GM23338 (cell line): ENCODE data around the gene FRS2. TPM values are rescaled to one million over a fixed set of nuclear protein-coding genes. Genes with fewer than 3 reads are reported as not detected.

Experiments
- ATAC-seq: fragments of 200-7000 bp; cut with Tn5 transposase; 3 replicates; pipeline ENCODE4 v1.9.1; 2020
- DNase-seq: peaks from one replicate; pipeline ENCODE4 v3.0.0-alpha.2; 2015; ENCODE audit warnings: low spot score
- H2AFZ ChIP-seq: fragments of 200-600 bp; sonication (generic); 2 replicates; pipeline ENCODE4 v1.8.0; 2016; ENCODE audit warnings: antibody characterized with exemption, mild to moderate bottlenecking, moderate library complexity
- H3F3A ChIP-seq: fragments of 200-600 bp; sonication (generic); replicated peaks from 2 replicates; pipeline ENCODE4 v1.8.0; 2017; ENCODE audit warnings: antibody characterized with exemption, mixed run types, low read depth
- H3K27ac ChIP-seq: fragments of 200-600 bp; sonication (generic); 2 replicates; pipeline ENCODE4 v1.6.1; 2016; ENCODE audit warnings: low read depth
- H3K27me3 ChIP-seq: fragments of 200-600 bp; sonication (generic); 2 replicates; pipeline ENCODE4 v1.8.0; 2016; ENCODE audit warnings: mild to moderate bottlenecking, mixed run types, moderate library complexity; ENCODE audit not compliant: insufficient read depth
- H3K36me3 ChIP-seq: fragments of 200-600 bp; sonication (generic); 2 replicates; pipeline ENCODE4 v1.8.0; 2016; ENCODE audit warnings: mild to moderate bottlenecking; ENCODE audit not compliant: insufficient read depth
- H3K4me1 ChIP-seq: fragments of 200-600 bp; sonication (generic); 2 replicates; pipeline ENCODE4 v1.8.0; 2016; ENCODE audit warnings: mild to moderate bottlenecking, moderate library complexity; ENCODE audit not compliant: insufficient read depth
- H3K4me2 ChIP-seq: fragments of 200-600 bp; sonication (generic); 2 replicates; pipeline ENCODE4 v1.7.1; 2017; ENCODE audit warnings: mixed run types
- H3K4me3 ChIP-seq: fragments of 200-600 bp; sonication (generic); 2 replicates; pipeline ENCODE4 v1.6.1; 2016; ENCODE audit warnings: mixed run types
- H3K79me2 ChIP-seq: fragments of 200-600 bp; sonication (generic); replicated peaks from 2 replicates; pipeline ENCODE4 v1.8.0; 2017; ENCODE audit warnings: mild to moderate bottlenecking; ENCODE audit not compliant: insufficient read depth
- H3K9me2 ChIP-seq: fragments of 200-600 bp; sonication (generic); 2 replicates; pipeline ENCODE4 v1.8.0; 2017; ENCODE audit not compliant: insufficient read depth
- H4K20me1 ChIP-seq: fragments of 200-600 bp; sonication (generic); replicated peaks from 2 replicates; pipeline ENCODE4 v1.8.0; 2017; ENCODE audit warnings: mild to moderate bottlenecking; ENCODE audit not compliant: insufficient read depth
- H3K27ac Mint-ChIP-seq: 2 replicates; pipeline ENCODE4 v1.8.0; 2020; ENCODE audit warnings: inconsistent platforms, mild to moderate bottlenecking, moderate library complexity, mixed read lengths
- H3K27me3 Mint-ChIP-seq: 3 replicates; pipeline ENCODE4 v1.8.0; 2022; ENCODE audit warnings: low read depth, mild to moderate bottlenecking, moderate library complexity, mixed read lengths, inconsistent platforms; ENCODE audit not compliant: insufficient read depth, poor library complexity
- H3K36me3 Mint-ChIP-seq: 3 replicates; pipeline ENCODE4 v1.8.0; 2021; ENCODE audit warnings: low read depth, mild to moderate bottlenecking, inconsistent platforms, moderate library complexity, mixed read lengths
- H3K4me1 Mint-ChIP-seq: 3 replicates; pipeline ENCODE4 v1.8.0; 2020; ENCODE audit warnings: mild to moderate bottlenecking, inconsistent platforms, mixed read lengths
- H3K4me3 Mint-ChIP-seq: 3 replicates; pipeline ENCODE4 v1.8.0; 2021; ENCODE audit warnings: moderate library complexity, mild to moderate bottlenecking, inconsistent platforms, mixed read lengths
- H3K9me3 Mint-ChIP-seq: 3 replicates; pipeline ENCODE4 v1.8.0; 2020; ENCODE audit warnings: moderate library complexity, mild to moderate bottlenecking, inconsistent platforms, mixed read lengths
- CREB1 ChIP-seq: fragments of 250-450 bp; sonication (Bioruptor Pico); IDR thresholded peaks from 2 replicates; pipeline ENCODE4 v1.5.0; 2020; ENCODE audit warnings: low read depth, mild to moderate bottlenecking, moderate library complexity
- EZH2 ChIP-seq: fragments of 200-600 bp; sonication (generic); IDR thresholded peaks from one replicate; pipeline ENCODE4 v1.8.0; 2017; ENCODE audit warnings: antibody characterized with exemption, mild to moderate bottlenecking, low read depth; ENCODE audit not compliant: unreplicated experiment
- EZH2phosphoT487 ChIP-seq: fragments of 200-600 bp; sonication (generic); IDR thresholded peaks from one replicate; pipeline ENCODE4 v1.8.1; 2018; ENCODE audit warnings: antibody characterized with exemption; ENCODE audit not compliant: unreplicated experiment
- JUNB ChIP-seq: IDR thresholded peaks from one replicate; pipeline ENCODE4 v1.6.1; 2016; ENCODE audit warnings: antibody characterized with exemption; ENCODE audit not compliant: unreplicated experiment
- NANOG ChIP-seq: IDR thresholded peaks from 2 replicates; pipeline ENCODE4 v1.6.1; 2016; ENCODE audit warnings: antibody characterized with exemption, borderline replicate concordance
- POLR2AphosphoS5 ChIP-seq: IDR thresholded peaks from 2 replicates; pipeline ENCODE4 v1.6.1; 2016; ENCODE audit warnings: antibody characterized with exemption, low read depth
- ZNF114 ChIP-seq: fragments of 250-450 bp; sonication (Bioruptor Pico); IDR thresholded peaks from 2 replicates; pipeline ENCODE4 v1.5.0; 2020; ENCODE audit warnings: mild to moderate bottlenecking, moderate library complexity
- ZNF331 ChIP-seq: fragments of 250-450 bp; sonication (Bioruptor Pico); IDR thresholded peaks from 2 replicates; pipeline ENCODE4 v1.5.0; 2020; ENCODE audit warnings: low read depth, mild to moderate bottlenecking, moderate library complexity
- polyA plus RNA-seq: library from polyadenylated mRNA; unstranded; fragments of >200 nt; fragmentation: Nextera tagmentation; extraction: Ambion mirVana; gene quantifications from 2 replicates; pipeline ENCODE4 v1.2.1, GENCODE V29; 2016
- total RNA-seq: library from RNA; depleted of rRNA; stranded (reverse); fragments of >200 nt; shearing (Covaris generic); gene quantifications from 2 replicates; pipeline ENCODE4 v1.2.3, GENCODE V29; 2014
- TF ChIP-seq, protein P1 (sequence below): IDR thresholded peaks from one replicate; pipeline ENCODE4 v1.6.1; 2018; ENCODE audit warnings: antibody characterized with exemption; ENCODE audit not compliant: unreplicated experiment
- TF ChIP-seq, protein P2 (sequence below): fragments of 250-450 bp; sonication (Bioruptor Pico); IDR thresholded peaks from 2 replicates; pipeline ENCODE4 v1.5.0; 2020; ENCODE audit warnings: mild to moderate bottlenecking, moderate library complexity
- TF ChIP-seq, protein P3 (sequence below): IDR thresholded peaks from 2 replicates; pipeline ENCODE4 v1.6.1; 2016; ENCODE audit warnings: antibody characterized with exemption

Gene FRS2
- total and polyA plus RNA-seq, 2 experiments from 2014 or later = 34.3 to 45.0 TPM

DNA sequence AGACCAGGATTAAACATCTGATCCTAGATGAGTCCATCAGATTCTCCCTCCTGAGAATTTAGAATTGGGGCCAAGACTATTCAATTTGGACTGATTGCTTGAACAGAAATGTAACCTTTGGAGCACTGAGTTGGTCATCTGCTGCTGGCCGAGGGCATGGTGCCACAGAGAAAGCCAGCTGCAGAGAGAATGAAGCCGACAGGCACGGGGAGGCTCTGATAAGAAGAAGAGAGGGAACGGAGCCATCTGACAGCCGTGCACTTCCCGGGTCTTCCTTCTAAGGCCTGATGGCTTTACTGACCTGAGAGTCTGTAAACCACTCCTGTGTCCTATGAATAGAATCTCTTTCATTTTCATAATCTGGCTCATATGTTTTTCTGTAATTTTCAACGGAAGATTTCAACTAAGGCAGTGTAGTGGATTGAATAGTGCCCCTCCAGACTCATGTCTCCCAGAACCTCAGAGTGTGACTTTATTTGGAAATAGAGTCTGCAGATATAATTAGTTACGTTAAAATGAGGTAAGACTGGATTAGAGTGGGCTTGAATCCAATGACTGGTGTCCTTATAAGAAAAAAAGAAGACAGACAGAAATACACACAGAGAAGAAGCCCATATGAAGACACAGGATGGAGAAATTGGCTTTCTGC is 39.1 kb upstream of the FRS2 start:
- Mint-ChIP-seq H3K27ac (no peak overlapping the region), H3K4me3 (no peak overlapping the region), H3K36me3 (no peaks in the 10 kb centered on the region), H3K4me1 (peaks cover 3% of the 10 kb centered on the region; the same call in 1 of the 3 replicates), H3K9me3 (no peaks in the 10 kb centered on the region), H3K27me3 (peaks cover 5% of the 10 kb centered on the region)
- Histone ChIP-seq H3K27me3 (no peaks in the 10 kb centered on the region), H2AFZ (no peak overlapping the region), H4K20me1 (no peaks in the 10 kb centered on the region), H3K4me2 (no peak overlapping the region), H3K9me2 (no peaks in the 10 kb centered on the region), H3K79me2 (no peaks in the 10 kb centered on the region), H3F3A (no peaks in the 10 kb centered on the region), H3K27ac (no peak overlapping the region), H3K4me1 (no peaks in the 10 kb centered on the region), H3K4me3 (no peak overlapping the region), H3K36me3 (no peaks in the 10 kb centered on the region)
- DNase-seq (no peak), ATAC-seq (no peak)
- TF ChIP-seq POLR2AphosphoS5 = no peak
- TF ChIP-seq, protein P1, sequence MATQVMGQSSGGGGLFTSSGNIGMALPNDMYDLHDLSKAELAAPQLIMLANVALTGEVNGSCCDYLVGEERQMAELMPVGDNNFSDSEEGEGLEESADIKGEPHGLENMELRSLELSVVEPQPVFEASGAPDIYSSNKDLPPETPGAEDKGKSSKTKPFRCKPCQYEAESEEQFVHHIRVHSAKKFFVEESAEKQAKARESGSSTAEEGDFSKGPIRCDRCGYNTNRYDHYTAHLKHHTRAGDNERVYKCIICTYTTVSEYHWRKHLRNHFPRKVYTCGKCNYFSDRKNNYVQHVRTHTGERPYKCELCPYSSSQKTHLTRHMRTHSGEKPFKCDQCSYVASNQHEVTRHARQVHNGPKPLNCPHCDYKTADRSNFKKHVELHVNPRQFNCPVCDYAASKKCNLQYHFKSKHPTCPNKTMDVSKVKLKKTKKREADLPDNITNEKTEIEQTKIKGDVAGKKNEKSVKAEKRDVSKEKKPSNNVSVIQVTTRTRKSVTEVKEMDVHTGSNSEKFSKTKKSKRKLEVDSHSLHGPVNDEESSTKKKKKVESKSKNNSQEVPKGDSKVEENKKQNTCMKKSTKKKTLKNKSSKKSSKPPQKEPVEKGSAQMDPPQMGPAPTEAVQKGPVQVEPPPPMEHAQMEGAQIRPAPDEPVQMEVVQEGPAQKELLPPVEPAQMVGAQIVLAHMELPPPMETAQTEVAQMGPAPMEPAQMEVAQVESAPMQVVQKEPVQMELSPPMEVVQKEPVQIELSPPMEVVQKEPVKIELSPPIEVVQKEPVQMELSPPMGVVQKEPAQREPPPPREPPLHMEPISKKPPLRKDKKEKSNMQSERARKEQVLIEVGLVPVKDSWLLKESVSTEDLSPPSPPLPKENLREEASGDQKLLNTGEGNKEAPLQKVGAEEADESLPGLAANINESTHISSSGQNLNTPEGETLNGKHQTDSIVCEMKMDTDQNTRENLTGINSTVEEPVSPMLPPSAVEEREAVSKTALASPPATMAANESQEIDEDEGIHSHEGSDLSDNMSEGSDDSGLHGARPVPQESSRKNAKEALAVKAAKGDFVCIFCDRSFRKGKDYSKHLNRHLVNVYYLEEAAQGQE = no peak
- TF ChIP-seq JUNB = no peak
- TF ChIP-seq CREB1 = no peak
- TF ChIP-seq, protein P2, sequence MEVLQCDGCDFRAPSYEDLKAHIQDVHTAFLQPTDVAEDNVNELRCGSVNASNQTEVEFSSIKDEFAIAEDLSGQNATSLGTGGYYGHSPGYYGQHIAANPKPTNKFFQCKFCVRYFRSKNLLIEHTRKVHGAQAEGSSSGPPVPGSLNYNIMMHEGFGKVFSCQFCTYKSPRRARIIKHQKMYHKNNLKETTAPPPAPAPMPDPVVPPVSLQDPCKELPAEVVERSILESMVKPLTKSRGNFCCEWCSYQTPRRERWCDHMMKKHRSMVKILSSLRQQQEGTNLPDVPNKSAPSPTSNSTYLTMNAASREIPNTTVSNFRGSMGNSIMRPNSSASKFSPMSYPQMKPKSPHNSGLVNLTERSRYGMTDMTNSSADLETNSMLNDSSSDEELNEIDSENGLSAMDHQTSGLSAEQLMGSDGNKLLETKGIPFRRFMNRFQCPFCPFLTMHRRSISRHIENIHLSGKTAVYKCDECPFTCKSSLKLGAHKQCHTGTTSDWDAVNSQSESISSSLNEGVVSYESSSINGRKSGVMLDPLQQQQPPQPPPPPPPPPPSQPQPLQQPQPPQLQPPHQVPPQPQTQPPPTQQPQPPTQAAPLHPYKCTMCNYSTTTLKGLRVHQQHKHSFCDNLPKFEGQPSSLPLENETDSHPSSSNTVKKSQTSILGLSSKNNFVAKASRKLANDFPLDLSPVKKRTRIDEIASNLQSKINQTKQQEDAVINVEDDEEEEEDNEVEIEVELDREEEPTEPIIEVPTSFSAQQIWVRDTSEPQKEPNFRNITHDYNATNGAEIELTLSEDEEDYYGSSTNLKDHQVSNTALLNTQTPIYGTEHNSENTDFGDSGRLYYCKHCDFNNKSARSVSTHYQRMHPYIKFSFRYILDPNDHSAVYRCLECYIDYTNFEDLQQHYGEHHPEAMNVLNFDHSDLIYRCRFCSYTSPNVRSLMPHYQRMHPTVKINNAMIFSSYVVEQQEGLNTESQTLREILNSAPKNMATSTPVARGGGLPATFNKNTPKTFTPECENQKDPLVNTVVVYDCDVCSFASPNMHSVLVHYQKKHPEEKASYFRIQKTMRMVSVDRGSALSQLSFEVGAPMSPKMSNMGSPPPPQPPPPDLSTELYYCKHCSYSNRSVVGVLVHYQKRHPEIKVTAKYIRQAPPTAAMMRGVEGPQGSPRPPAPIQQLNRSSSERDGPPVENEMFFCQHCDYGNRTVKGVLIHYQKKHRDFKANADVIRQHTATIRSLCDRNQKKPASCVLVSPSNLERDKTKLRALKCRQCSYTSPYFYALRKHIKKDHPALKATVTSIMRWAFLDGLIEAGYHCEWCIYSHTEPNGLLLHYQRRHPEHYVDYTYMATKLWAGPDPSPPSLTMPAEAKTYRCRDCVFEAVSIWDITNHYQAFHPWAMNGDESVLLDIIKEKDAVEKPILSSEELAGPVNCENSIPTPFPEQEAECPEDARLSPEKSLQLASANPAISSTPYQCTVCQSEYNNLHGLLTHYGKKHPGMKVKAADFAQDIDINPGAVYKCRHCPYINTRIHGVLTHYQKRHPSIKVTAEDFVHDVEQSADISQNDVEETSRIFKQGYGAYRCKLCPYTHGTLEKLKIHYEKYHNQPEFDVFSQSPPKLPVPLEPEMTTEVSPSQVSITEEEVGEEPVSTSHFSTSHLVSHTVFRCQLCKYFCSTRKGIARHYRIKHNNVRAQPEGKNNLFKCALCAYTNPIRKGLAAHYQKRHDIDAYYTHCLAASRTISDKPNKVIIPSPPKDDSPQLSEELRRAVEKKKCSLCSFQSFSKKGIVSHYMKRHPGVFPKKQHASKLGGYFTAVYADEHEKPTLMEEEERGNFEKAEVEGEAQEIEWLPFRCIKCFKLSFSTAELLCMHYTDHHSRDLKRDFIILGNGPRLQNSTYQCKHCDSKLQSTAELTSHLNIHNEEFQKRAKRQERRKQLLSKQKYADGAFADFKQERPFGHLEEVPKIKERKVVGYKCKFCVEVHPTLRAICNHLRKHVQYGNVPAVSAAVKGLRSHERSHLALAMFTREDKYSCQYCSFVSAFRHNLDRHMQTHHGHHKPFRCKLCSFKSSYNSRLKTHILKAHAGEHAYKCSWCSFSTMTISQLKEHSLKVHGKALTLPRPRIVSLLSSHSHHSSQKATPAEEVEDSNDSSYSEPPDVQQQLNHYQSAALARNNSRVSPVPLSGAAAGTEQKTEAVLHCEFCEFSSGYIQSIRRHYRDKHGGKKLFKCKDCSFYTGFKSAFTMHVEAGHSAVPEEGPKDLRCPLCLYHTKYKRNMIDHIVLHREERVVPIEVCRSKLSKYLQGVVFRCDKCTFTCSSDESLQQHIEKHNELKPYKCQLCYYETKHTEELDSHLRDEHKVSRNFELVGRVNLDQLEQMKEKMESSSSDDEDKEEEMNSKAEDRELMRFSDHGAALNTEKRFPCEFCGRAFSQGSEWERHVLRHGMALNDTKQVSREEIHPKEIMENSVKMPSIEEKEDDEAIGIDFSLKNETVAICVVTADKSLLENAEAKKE (CRISPR knock-in tag) = no peak
- no peak for TF ChIP-seq ZNF331 (CRISPR knock-in tag)
- TF ChIP-seq EZH2 = no peak
- TF ChIP-seq, protein P3, sequence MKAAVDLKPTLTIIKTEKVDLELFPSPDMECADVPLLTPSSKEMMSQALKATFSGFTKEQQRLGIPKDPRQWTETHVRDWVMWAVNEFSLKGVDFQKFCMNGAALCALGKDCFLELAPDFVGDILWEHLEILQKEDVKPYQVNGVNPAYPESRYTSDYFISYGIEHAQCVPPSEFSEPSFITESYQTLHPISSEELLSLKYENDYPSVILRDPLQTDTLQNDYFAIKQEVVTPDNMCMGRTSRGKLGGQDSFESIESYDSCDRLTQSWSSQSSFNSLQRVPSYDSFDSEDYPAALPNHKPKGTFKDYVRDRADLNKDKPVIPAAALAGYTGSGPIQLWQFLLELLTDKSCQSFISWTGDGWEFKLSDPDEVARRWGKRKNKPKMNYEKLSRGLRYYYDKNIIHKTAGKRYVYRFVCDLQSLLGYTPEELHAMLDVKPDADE = no peak
- TF ChIP-seq NANOG = no peak
- no peak for TF ChIP-seq EZH2phosphoT487
- TF ChIP-seq ZNF114 (CRISPR knock-in tag) = no peak
